Measurements from ENCODE around the gene PLD1.
"Not testable (repeated sequence)": the region's sequence is repeated elsewhere in the genome, so short reads cannot be mapped to it uniquely, and the experiment has no call there.

Gene PLD1

DNA sequence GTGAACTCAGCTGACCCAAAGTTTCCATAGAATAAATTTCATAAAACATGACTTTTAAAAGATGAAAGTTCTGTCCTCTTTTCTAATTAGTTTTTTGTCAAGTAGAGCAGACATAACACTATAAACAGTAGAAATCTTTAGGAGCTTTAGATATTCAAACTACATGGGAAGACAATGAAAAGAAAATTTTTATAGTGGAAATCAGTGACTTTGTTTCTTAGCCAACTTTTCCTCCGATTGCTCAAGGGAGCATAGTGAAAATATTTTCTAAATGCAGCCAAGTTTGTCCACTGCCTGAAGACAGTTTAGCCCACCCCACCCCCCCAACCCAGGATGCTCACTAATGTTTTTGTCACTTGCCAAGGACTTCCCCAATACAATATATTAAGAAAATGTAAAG is 114.9 kb downstream of the PLD1 start:
- in situ Hi-C loops (cut with HindIII; ENCODE audit: low pct_ligation_motif_present, low pct_unique_long_range_greater_than_20kb, low sequenced_read_pairs), result no loop called here
- no peak for DNase-seq

GRCh38 chr3:171694888-171695287 is 115.4 kb downstream of the PLD1 start:
- no peak for DNase-seq
- in situ Hi-C loops (cut with HindIII; ENCODE audit: low pct_ligation_motif_present, low pct_unique_long_range_greater_than_20kb, low sequenced_read_pairs), result no loop called here

GRCh38 chr3:171692551-171692950 is 117.7 kb downstream of the PLD1 start:
- DNase-seq; in situ Hi-C loops (cut with HindIII; ENCODE audit: low pct_ligation_motif_present, low pct_unique_long_range_greater_than_20kb, low sequenced_read_pairs): not testable (repeated sequence)

DNA sequence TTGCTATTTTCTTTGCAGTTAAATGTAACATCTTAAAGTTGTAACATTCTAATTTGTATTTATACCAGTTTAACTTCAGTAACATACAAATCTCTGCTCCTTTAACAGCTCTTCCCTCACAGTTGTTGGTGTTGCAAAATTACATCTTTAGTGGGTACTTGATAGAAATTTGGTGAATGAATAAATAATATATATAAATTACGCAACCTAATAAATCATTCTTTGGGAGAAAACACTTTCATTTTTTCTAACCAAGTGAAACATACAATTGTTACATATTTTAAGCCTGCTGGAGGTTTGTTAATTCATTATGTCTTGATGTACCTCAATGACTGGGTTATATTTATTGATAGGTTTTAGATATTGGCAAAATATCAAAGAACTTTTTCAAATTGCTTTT is 118.8 kb downstream of the PLD1 start:
- DNase-seq, result no peak
- in situ Hi-C loops (cut with HindIII; ENCODE audit: low pct_ligation_motif_present, low pct_unique_long_range_greater_than_20kb, low sequenced_read_pairs), result no loop called here

- in situ Hi-C loops (cut with HindIII; ENCODE audit: low pct_ligation_motif_present, low pct_unique_long_range_greater_than_20kb, low sequenced_read_pairs), result no loop called here
These were observed 120.0 kb downstream of the PLD1 start for GRCh38 chr3:171690281-171690680.

DNA sequence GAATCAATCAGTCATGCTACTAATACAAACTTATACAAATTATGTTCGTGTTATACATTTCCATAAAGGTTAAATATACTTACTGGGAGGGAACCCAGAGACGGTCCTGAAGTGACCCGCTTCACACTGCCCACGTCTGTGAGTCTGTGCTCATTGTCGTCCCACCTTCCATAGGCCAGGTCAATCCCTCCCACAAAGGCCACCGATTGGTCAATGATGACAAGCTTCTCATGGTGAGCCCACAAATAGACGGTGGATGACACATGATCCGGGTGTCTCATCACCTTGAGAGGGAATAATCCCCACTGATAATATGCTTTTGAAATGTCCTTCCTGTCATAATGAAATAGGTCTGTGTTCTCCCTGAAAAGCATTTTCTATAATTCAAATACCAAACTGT is 121.7 kb downstream of the PLD1 start:
- DNase-seq, result no peak
- in situ Hi-C loops (cut with HindIII; ENCODE audit: low pct_ligation_motif_present, low pct_unique_long_range_greater_than_20kb, low sequenced_read_pairs), result no loop called here

More at GRCh38 chr3:171690281-171690680, 120.0 kb downstream of the PLD1 start:
- no peak for DNase-seq

DNA sequence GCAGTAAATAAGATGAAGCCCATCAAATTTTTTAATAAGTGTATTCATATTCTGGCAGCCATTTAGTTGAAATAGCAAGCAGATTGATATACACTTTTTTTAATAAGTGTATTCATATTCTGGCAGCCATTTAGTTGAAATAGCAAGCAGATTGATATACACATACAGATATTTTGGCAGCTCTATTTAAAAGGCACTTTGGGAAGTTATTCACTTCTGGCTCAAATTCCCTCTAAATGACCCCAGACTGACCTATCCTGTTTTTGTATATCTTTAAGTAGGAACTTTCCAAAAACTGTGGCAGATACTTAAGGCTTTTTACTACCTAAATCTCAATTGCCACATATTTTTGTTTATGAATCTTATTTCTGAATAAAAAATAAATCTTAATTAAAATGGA is 122.3 kb downstream of the PLD1 start:
- DNase-seq, result no peak
- in situ Hi-C loops (cut with HindIII; ENCODE audit: low pct_ligation_motif_present, low pct_unique_long_range_greater_than_20kb, low sequenced_read_pairs), result no loop called here

DNA sequence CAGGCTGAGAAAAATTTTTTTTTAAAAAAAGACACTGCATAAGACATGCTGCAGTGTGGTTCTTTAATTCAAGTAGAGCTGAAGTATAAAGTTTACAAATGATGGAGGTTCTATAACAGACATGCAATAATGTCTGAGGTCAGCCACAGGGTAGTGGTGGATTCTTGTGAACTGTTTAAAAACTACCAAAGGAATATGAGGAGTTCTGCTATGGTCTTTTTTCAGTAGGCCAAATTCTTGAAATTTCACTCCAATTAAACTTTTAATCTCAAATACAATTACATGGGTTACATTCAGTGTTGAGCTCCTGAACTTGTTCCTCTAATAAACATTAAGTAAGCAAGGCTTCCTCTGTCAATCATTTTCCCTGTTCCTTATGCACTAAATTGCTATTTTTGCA is 122.7 kb downstream of the PLD1 start:
- no peak for DNase-seq
- in situ Hi-C loops (cut with HindIII; ENCODE audit: low pct_ligation_motif_present, low pct_unique_long_range_greater_than_20kb, low sequenced_read_pairs), result no loop called here

- in situ Hi-C loops (cut with HindIII; ENCODE audit: low pct_ligation_motif_present, low pct_unique_long_range_greater_than_20kb, low sequenced_read_pairs), result no loop called here
- DNase-seq, result no peak
These were observed 123.2 kb downstream of the PLD1 start for GRCh38 chr3:171687064-171687463.

- in situ Hi-C loops (cut with HindIII; ENCODE audit: low pct_ligation_motif_present, low pct_unique_long_range_greater_than_20kb, low sequenced_read_pairs), result no loop called here
- DNase-seq, result no peak
These were observed 125.0 kb downstream of the PLD1 start for GRCh38 chr3:171685116-171685895.

DNA sequence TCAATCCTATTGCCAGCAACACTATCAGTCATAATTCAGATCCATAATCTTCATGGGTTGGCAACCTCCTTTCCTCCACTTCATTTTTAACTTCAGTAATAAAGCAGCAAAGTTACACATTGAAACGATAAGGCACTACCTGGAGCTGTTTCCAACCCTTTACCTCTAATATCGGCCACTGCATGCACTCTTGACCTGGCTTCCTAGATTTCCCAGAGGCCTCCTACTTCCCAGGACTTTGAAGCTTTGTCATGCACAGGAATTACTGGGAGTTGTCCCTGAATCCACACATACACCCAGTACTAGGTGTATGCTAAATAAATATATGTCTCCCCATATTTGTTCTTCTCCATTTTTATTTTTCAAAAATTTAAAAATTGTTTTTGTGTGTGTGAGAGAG is 126.1 kb downstream of the PLD1 start:
- DNase-seq, result no peak
- in situ Hi-C loops (cut with HindIII; ENCODE audit: low pct_ligation_motif_present, low pct_unique_long_range_greater_than_20kb, low sequenced_read_pairs), result no loop called here

- in situ Hi-C loops (cut with HindIII; ENCODE audit: low pct_ligation_motif_present, low pct_unique_long_range_greater_than_20kb, low sequenced_read_pairs), result no loop called here
- DNase-seq, result no peak
These were observed 127.5 kb downstream of the PLD1 start for GRCh38 chr3:171682743-171683142.

- no peak for DNase-seq
- in situ Hi-C loops (cut with HindIII; ENCODE audit: low pct_ligation_motif_present, low pct_unique_long_range_greater_than_20kb, low sequenced_read_pairs), result no loop called here
These were observed 129.4 kb downstream of the PLD1 start for GRCh38 chr3:171680726-171681411.

GRCh38 chr3:171678971-171679492 is 131.3 kb downstream of the PLD1 start:
- no peak for DNase-seq
- in situ Hi-C loops (cut with HindIII; ENCODE audit: low pct_ligation_motif_present, low pct_unique_long_range_greater_than_20kb, low sequenced_read_pairs), result no loop called here

DNA sequence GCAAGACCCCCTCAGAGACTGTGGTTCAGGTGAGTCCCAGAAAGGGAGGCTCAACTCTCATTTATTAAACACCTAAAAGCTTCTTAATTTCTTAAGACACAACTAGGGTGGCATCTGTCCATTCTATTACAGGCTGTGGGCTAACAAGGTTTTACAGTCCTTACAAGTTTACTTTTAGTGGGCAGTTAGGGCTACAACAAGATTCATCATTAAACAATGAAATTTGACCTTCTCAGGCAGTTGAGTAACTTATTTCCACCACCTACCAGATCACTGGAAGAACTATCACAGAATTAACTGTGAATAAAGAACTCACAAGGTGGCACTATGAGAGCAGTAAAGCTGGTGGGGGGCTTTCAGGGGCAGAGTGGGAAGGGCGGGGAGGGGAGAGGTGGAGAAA is 132.6 kb downstream of the PLD1 start:
- no peak for DNase-seq
- in situ Hi-C loops (cut with HindIII; ENCODE audit: low pct_ligation_motif_present, low pct_unique_long_range_greater_than_20kb, low sequenced_read_pairs), result no loop called here

DNA sequence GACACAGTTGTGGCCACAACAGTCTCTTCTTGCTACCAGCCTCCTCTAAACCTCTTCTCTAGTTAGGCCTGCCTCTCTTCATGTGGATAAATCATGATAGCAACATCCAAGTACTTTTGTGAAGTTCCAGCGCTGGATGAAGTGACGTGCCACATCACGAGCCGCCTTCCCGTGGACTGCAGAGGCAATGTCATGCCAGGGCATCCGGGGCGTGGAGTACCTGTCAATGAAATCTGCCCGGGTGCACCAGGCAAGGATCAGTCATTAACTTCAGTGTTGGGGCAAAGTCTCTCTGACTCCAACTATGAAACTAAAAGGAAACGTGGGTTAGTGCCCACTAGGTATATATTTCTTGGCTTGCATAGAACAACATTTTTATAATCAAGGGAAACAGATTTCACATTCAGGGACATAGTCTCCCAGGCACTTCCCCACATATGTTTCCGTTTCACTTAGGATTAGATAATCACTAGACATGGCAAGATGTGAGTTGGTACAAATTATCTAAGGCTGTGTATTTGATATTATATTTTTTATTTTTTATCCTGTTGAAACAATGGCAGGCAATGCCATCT is 133.6 kb downstream of the PLD1 start:
- in situ Hi-C loops (cut with HindIII; ENCODE audit: low pct_ligation_motif_present, low pct_unique_long_range_greater_than_20kb, low sequenced_read_pairs), result no loop called here
- no peak for DNase-seq

- in situ Hi-C loops (cut with HindIII; ENCODE audit: low pct_ligation_motif_present, low pct_unique_long_range_greater_than_20kb, low sequenced_read_pairs), result no loop called here
- DNase-seq, result no peak
These were observed 136.3 kb downstream of the PLD1 start for GRCh38 chr3:171673951-171674350.

DNA sequence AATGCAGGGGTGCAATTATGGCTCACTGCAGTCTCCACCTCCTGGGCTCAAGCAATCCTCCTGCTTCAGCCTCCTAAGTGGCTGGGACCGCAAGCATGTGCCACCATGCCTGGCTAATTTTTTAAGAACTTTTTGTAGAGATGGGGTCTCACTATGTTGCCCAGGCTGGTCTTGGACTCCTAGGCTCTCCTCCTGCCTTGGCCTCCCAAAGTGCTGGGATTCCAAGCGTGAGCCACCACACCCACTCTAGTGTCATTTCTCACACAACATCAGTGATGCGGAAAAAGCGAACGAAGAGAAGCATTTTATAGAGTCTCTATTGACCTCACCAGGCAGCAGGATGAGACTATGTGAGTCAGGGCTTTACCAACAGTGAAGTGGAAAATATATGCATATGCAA is 137.7 kb downstream of the PLD1 start:
- DNase-seq, result no peak
- in situ Hi-C loops (cut with HindIII; ENCODE audit: low pct_ligation_motif_present, low pct_unique_long_range_greater_than_20kb, low sequenced_read_pairs), result no loop called here

DNA sequence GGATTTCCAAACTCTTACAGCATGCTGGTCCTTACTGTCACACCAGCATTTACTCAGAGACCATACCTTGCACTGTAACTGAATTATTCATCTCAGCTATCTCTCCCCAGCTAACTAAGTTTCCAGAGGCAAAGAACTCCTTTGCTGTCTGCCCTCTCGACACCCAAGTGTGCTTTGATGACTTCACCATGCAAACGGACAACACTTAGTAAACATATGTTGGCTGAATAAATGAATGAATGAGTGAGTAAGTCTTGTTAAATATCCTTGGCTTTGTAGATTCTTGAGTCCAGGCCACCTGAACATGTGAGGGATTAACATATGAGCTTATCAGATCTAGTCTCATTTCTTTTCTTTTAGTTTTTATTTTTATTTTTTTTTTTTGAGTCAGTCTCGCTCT is 138.2 kb downstream of the PLD1 start:
- DNase-seq, result no peak
- in situ Hi-C loops (cut with HindIII; ENCODE audit: low pct_ligation_motif_present, low pct_unique_long_range_greater_than_20kb, low sequenced_read_pairs), result no loop called here

GRCh38 chr3:171671709-171672108 is 138.6 kb downstream of the PLD1 start:
- in situ Hi-C loops (cut with HindIII; ENCODE audit: low pct_ligation_motif_present, low pct_unique_long_range_greater_than_20kb, low sequenced_read_pairs), result no loop called here
- DNase-seq, result no peak
